ENCODE results near the gene TMEM143. TPM values are rescaled to one million over a fixed set of nuclear protein-coding genes. Genes with fewer than 3 reads are reported as not detected.
"Not testable (repeated sequence)": the region's sequence is repeated elsewhere in the genome, so short reads cannot be mapped to it uniquely, and the experiment has no call there.

The TMEM143 gene
- total RNA-seq, 2 experiments from 2014 or later: 18.9 to 21.5 TPM

GRCh38 chr19:48309731-48310130 is 54.0 kb downstream of the TMEM143 start:
- H3K9me3 Mint-ChIP-seq (ENCODE audit: low read depth); CTCF ChIA-PET; POLR2A ChIA-PET; H3K27ac Mint-ChIP-seq; H3K4me3 Mint-ChIP-seq; H3K27me3 Mint-ChIP-seq; H3K36me3 Mint-ChIP-seq (ENCODE audit: low read depth); H3K4me1 Mint-ChIP-seq; ATAC-seq; DNase-seq: not testable (repeated sequence)
- intact Hi-C loops (cut with DNase I, micrococcal nuclease): loop anchor here in 1 of 2 experiments (5.0 kb wide), 1 partner anchor 43 kb away; no protein-coding TSS in a partner anchor

DNA sequence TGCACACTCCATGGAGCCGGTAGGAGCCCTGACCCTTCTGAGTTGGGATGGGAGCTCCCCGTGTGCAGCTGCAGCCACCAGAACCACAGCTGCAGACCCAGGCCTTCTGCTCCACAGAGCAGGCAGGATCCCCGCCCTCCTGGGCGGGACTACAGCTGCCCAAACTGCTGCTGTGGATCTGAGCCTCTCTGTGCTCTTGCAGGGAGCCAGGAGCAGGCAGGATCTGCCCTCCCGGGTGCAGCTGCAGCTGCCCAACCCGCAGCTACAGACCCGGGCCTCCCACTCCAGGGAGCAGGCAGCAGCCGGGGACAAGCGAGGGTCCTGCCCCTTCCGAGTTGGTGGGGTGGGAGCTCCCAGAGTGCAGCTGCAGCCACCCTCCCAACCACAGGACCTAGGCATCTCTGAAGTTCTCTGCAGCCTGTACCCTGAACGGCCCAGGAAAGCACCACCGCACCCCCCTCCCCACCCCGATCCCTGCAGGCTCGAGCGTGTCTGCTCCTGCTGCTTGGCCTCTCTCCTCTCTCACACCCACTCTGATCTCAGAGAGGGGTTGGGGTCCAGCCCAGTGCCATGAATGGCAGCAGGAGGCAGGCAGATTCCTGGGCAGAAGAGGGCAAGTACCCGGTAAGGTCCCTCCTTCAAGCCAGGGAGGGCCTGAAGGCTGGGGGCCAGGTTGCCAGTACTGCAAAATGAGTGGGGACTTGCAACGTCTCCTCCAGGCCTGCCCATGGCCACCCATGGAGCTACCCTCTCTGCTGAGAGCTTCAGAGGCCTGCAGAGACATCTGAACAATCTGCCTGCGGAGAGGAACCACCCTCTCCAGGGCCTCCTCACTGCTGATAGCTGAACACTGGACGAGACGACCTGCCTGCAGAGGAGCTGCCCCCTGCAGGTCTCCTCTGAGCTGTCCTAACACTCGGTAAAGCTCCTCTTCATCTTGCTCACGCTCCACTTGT is 54.8 kb downstream of the TMEM143 start:
- ChIA-PET POLR2A (no interaction called here), CTCF (interaction anchor here (0.7 to 0.9 kb wide), 2 partner anchors 25 to 254 kb away, joined by 3 read pairs; no protein-coding TSS in a partner anchor)
- no peaks in the 10 kb centered on the region for H3K27me3 Mint-ChIP-seq
- DNase-seq: no peak
- ATAC-seq: no peak
- intact Hi-C loops (cut with DNase I, micrococcal nuclease): no loop called here
- H3K4me1 Mint-ChIP-seq: no peaks in the 10 kb centered on the region
- no peaks in the 10 kb centered on the region for H3K9me3 Mint-ChIP-seq (ENCODE audit: low read depth)
- H3K4me3 Mint-ChIP-seq: no peak overlapping the region
- H3K27ac Mint-ChIP-seq: no peak overlapping the region
- no peaks in the 10 kb centered on the region for H3K36me3 Mint-ChIP-seq (ENCODE audit: low read depth)

- Mint-ChIP-seq H3K4me3 (no peak overlapping the region), H3K36me3 (ENCODE audit: low read depth) (no peaks in the 10 kb centered on the region), H3K27me3 (no peaks in the 10 kb centered on the region), H3K27ac (no peak overlapping the region), H3K9me3 (ENCODE audit: low read depth) (no peaks in the 10 kb centered on the region), H3K4me1 (no peaks in the 10 kb centered on the region)
- intact Hi-C loops (cut with DNase I, micrococcal nuclease): no loop called here
- CTCF ChIA-PET: no interaction called here
- DNase-seq (no peak), ATAC-seq (no peak)
- POLR2A ChIA-PET: interaction anchor here (0.6 kb wide), 1 partner anchor 66 kb away, joined by 4 read pairs; no protein-coding TSS in a partner anchor
These were observed 59.9 kb downstream of the TMEM143 start for GRCh38 chr19:48303866-48304265.

GRCh38 chr19:48303367-48303766 is 60.4 kb downstream of the TMEM143 start:
- Mint-ChIP-seq H3K36me3 (ENCODE audit: low read depth) (no peaks in the 10 kb centered on the region), H3K9me3 (ENCODE audit: low read depth) (no peaks in the 10 kb centered on the region), H3K4me3 (no peak overlapping the region), H3K27ac (no peak overlapping the region), H3K4me1 (no peaks in the 10 kb centered on the region), H3K27me3 (no peaks in the 10 kb centered on the region)
- intact Hi-C loops (cut with DNase I, micrococcal nuclease): no loop called here
- DNase-seq: no peak
- ChIA-PET CTCF (no interaction called here), POLR2A (no interaction called here)
- no peak for ATAC-seq

DNA sequence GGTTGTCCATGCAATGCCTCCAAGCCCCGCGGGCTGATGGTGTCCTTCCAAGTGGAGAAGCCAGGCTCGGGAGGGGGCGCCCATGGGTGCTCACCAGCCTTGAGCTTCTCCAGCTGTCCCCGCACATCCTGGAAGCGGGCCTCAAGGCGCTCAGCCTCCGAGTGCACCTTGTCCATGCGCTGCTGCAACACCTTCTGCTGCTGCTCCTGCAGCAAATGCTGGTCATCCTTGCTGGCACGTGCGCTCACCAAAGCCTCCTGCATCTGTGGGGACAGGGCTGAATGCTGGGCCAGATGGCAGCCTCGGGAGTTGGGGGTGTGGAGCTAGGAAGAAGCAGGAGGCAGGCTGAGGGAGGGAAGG is 61.2 kb downstream of the TMEM143 start:
- ChIA-PET POLR2A (no interaction called here), CTCF (no interaction called here)
- H3K36me3 Mint-ChIP-seq (ENCODE audit: low read depth): no peaks in the 10 kb centered on the region
- no peak for ATAC-seq
- H3K27me3 Mint-ChIP-seq: no peaks in the 10 kb centered on the region
- DNase-seq: no peak
- no peaks in the 10 kb centered on the region for H3K9me3 Mint-ChIP-seq (ENCODE audit: low read depth)
- no peak overlapping the region for H3K4me3 Mint-ChIP-seq
- intact Hi-C loops (cut with DNase I, micrococcal nuclease): no loop called here
- H3K27ac Mint-ChIP-seq: no peak overlapping the region
- H3K4me1 Mint-ChIP-seq: no peaks in the 10 kb centered on the region

GRCh38 chr19:48301886-48302599 is 61.7 kb downstream of the TMEM143 start:
- ATAC-seq (no peak), DNase-seq (no peak)
- Mint-ChIP-seq H3K27ac (no peak overlapping the region), H3K4me3 (no peak overlapping the region), H3K36me3 (ENCODE audit: low read depth) (no peaks in the 10 kb centered on the region), H3K27me3 (no peaks in the 10 kb centered on the region), H3K4me1 (no peaks in the 10 kb centered on the region), H3K9me3 (ENCODE audit: low read depth) (no peaks in the 10 kb centered on the region)
- ChIA-PET POLR2A (no interaction called here), CTCF (no interaction called here)
- intact Hi-C loops (cut with DNase I, micrococcal nuclease): no loop called here

DNA sequence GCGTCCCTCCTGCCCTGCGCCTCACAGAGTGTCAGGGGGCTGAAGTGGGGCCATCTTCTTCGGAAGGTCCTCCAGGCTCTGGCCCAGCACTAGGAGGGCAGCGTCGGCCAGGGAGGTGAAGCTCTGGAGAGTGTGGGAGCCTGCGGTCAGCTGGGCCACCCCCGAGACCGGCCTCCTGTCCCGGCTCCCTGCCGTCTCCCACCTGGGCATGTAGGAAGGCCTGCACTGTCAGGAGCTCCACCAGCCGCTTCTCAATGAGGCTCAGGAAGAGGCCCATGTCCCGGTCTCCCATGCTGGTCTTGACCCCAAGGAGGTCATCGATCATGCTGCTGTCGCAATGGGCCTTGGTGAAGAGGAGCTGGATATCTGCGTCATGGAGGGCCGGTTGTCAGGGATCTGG is 65.8 kb downstream of the TMEM143 start:
- no peak for ATAC-seq
- CTCF ChIA-PET: interaction anchor here (1.0 kb wide), 1 partner anchor 19 kb away, joined by 3 read pairs; no protein-coding TSS in a partner anchor

DNA sequence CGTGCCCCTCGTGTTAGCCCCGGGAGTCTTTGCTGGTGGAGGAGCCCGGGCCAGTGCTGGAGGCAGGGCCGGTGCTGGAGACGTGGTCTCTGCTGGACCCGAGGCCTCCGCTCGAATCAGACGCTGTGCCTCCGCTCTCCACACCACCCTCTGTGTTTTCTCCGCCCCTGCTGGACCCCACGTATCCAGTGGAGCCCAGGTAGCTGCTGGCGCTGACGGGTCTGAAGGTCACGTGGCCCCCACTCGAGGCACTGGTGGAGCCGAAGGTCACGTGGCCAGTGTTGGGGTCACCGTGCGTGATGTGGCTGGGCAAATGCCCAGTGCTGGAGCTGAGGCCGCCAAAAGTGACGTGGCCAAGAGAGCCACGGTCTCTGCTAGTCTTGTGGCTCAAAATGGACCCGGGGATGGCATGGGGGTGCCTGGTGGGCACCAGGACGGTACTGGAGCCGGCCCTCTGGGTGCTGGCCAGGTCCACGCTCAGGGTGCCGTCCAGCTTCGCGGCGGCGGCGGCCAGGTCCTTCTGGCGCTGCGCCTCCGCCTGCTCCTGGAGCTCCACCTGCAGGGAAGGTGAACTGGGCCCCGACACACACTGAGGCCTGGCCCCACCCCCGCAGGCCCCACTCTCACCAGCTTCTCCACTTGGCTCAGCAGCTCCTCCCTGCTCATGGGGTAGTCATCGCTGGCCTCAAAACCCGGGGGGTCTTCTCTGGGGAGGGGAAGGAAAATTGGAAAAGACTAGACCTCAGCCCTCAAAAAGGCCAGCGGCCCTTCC is 66.6 kb downstream of the TMEM143 start:
- no peaks in the 10 kb centered on the region for H3K9me3 Mint-ChIP-seq (ENCODE audit: low read depth)
- no peak overlapping the region for H3K27ac Mint-ChIP-seq
- ATAC-seq (no peak), DNase-seq (no peak)
- intact Hi-C loops (cut with DNase I, micrococcal nuclease): no loop called here
- CTCF ChIA-PET: interaction anchor here (1.0 kb wide), 1 partner anchor 19 kb away, joined by 3 read pairs; no protein-coding TSS in a partner anchor
- no peak overlapping the region for H3K4me3 Mint-ChIP-seq
- POLR2A ChIA-PET: no interaction called here
- H3K4me1 Mint-ChIP-seq: no peaks in the 10 kb centered on the region
- no peaks in the 10 kb centered on the region for H3K27me3 Mint-ChIP-seq
- no peaks in the 10 kb centered on the region for H3K36me3 Mint-ChIP-seq (ENCODE audit: low read depth)

More for the DNA sequence above, 65.8 kb downstream of the TMEM143 start:
- no peak overlapping the region for H3K4me3 Mint-ChIP-seq
- no peak overlapping the region for H3K27ac Mint-ChIP-seq
- no peak for DNase-seq
- POLR2A ChIA-PET: no interaction called here
- intact Hi-C loops (cut with DNase I, micrococcal nuclease): no loop called here
- no peaks in the 10 kb centered on the region for H3K4me1 Mint-ChIP-seq
- no peaks in the 10 kb centered on the region for H3K9me3 Mint-ChIP-seq (ENCODE audit: low read depth)
- H3K36me3 Mint-ChIP-seq (ENCODE audit: low read depth): no peaks in the 10 kb centered on the region
- H3K27me3 Mint-ChIP-seq: no peaks in the 10 kb centered on the region

DNA sequence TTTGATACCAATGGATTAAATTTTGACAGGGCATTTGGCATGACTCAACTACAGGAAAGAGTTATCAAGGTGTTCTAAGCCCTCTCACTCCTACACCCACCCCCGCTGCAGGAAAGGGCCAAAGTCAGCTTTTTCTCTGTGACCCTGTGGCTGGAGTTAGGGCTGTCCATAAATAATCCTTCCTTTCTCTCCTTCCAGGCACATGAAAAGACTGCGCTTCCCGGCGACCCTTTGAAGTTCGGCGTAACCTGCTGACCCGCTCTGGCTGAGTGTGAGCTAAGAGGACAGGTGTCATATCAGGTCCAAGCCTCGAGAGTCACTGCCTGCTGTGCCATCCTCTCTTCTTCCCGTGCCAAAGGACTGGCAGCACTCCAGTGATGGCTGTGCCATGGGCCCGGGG is 68.3 kb downstream of the TMEM143 start:
- H3K4me1 Mint-ChIP-seq: peaks cover 3% of the 10 kb centered on the region
- no peak overlapping the region for H3K4me3 Mint-ChIP-seq
- intact Hi-C loops (cut with DNase I, micrococcal nuclease): no loop called here
- ChIA-PET POLR2A (no interaction called here), CTCF (interaction anchor here (1.2 kb wide), 1 partner anchor 35 kb away, joined by 3 read pairs; no protein-coding TSS in a partner anchor)
- no peaks in the 10 kb centered on the region for H3K9me3 Mint-ChIP-seq (ENCODE audit: low read depth)
- DNase-seq (no peak), ATAC-seq (no peak)
- no peaks in the 10 kb centered on the region for H3K27me3 Mint-ChIP-seq
- H3K27ac Mint-ChIP-seq: no peak overlapping the region
- H3K36me3 Mint-ChIP-seq (ENCODE audit: low read depth): no peaks in the 10 kb centered on the region

GRCh38 chr19:48292798-48293197 is 70.9 kb downstream of the TMEM143 start:
- Mint-ChIP-seq H3K9me3 (ENCODE audit: low read depth) (no peaks in the 10 kb centered on the region), H3K4me3 (no peak overlapping the region), H3K27me3 (no peaks in the 10 kb centered on the region), H3K27ac (no peak overlapping the region), H3K36me3 (ENCODE audit: low read depth) (no peaks in the 10 kb centered on the region), H3K4me1 (peaks cover 3% of the 10 kb centered on the region)
- ChIA-PET POLR2A (no interaction called here), CTCF (interaction anchor here (0.6 to 2.4 kb wide), 5 partner anchors 21 to 291 kb away, joined by 3 to 11 read pairs (median 3); no protein-coding TSS in a partner anchor)
- intact Hi-C loops (cut with DNase I, micrococcal nuclease): no loop called here
- DNase-seq: no peak
- ATAC-seq: no peak

GRCh38 chr19:48291489-48291815 is 72.3 kb downstream of the TMEM143 start:
- CTCF ChIA-PET: interaction anchor here (0.7 to 2.4 kb wide), 10 partner anchors 11 to 327 kb away, joined by 3 to 11 read pairs (median 4); no protein-coding TSS in a partner anchor
- DNase-seq; H3K9me3 Mint-ChIP-seq (ENCODE audit: low read depth); H3K27me3 Mint-ChIP-seq; POLR2A ChIA-PET; H3K27ac Mint-ChIP-seq; H3K4me1 Mint-ChIP-seq; H3K36me3 Mint-ChIP-seq (ENCODE audit: low read depth): not testable (repeated sequence)
- ATAC-seq: peak; percentile 4
- H3K4me3 Mint-ChIP-seq: peak overlapping the region; percentile 64
- intact Hi-C loops (cut with DNase I, micrococcal nuclease): loop anchor here (1.0 to 2.0 kb wide), 6 partner anchors 20 to 328 kb away; no protein-coding TSS in a partner anchor

All from activated CD4-positive, alpha-beta T cell treated with anti-CD3 and anti-CD28 coated beads for 36 hours (primary cell).